HepG2 (cell line): ENCODE data around the gene CADPS2. TPM values are rescaled to one million over a fixed set of nuclear protein-coding genes. Genes with fewer than 3 reads are reported as not detected.

ENCODE experiments used
- CENPX ChIP-seq: sonication (generic); formaldehyde crosslinking; IDR thresholded peaks from 2 replicates; pipeline ENCODE4 v1.9.0; 2021; ENCODE audit warnings: mild to moderate bottlenecking, missing genetic modification reagents, moderate library complexity
- DMTF1 ChIP-seq: sonication (generic); formaldehyde crosslinking; IDR thresholded peaks from 2 replicates; pipeline ENCODE4 v1.4.0; 2020; ENCODE audit warnings: mild to moderate bottlenecking, missing genetic modification reagents
- FOXP1 ChIP-seq, 2 experiments: fragments of 450-650 bp in 1 of 2; IDR thresholded peaks; 2 replicates each; pipeline ENCODE4 v1.6.1; 2017 to 2018; ENCODE audit warnings: antibody characterized with exemption in 1 of 2
- HNF1B ChIP-seq: sonication (generic); formaldehyde crosslinking; IDR thresholded peaks from 2 replicates; pipeline ENCODE4 v1.5.1; 2020; ENCODE audit warnings: mild to moderate bottlenecking, moderate library complexity, missing genetic modification reagents
- HOXA3 ChIP-seq: sonication (generic); formaldehyde crosslinking; IDR thresholded peaks from 2 replicates; pipeline ENCODE4 v1.5.0; 2020; ENCODE audit warnings: missing genetic modification reagents
- KDM2A ChIP-seq: sonication (generic); formaldehyde crosslinking; IDR thresholded peaks from 2 replicates; pipeline ENCODE4 v1.4.0; 2020; ENCODE audit warnings: low read depth, missing genetic modification reagents, borderline replicate concordance
- MATR3 ChIP-seq: sonication (generic); formaldehyde crosslinking; IDR thresholded peaks from 2 replicates; pipeline ENCODE4 v1.4.0; 2020; ENCODE audit warnings: missing genetic modification reagents
- MTF2 ChIP-seq: sonication (generic); formaldehyde crosslinking; IDR thresholded peaks from 2 replicates; pipeline ENCODE4 v1.5.0; 2020; ENCODE audit warnings: missing genetic modification reagents, borderline replicate concordance
- MYPOP ChIP-seq: sonication (generic); formaldehyde crosslinking; IDR thresholded peaks from 2 replicates; pipeline ENCODE4 v1.8.1; 2023; ENCODE audit warnings: mild to moderate bottlenecking, moderate library complexity, missing genetic modification reagents
- NONO ChIP-seq, 2 experiments: fragments of 450-650 bp in 1 of 2; sonication (generic) in 1 of 2; formaldehyde crosslinking in 1 of 2; IDR thresholded peaks in 1 of 2; conservative IDR thresholded peaks in 1 of 2; 2 replicates each; pipeline versions ENCODE4 v1.6.1 to v1.8.0; 2017 to 2022; ENCODE audit warnings: mild to moderate bottlenecking in 1 of 2, missing genetic modification reagents in 1 of 2, moderate library complexity in 1 of 2
- ONECUT2 ChIP-seq: sonication (generic); formaldehyde crosslinking; IDR thresholded peaks from 2 replicates; pipeline ENCODE4 v1.4.0; 2020; ENCODE audit warnings: missing genetic modification reagents
- SMAD3 ChIP-seq: sonication (generic); formaldehyde crosslinking; IDR thresholded peaks from 2 replicates; pipeline ENCODE4 v1.4.0; 2020; ENCODE audit warnings: missing genetic modification reagents
- SOX6 ChIP-seq, 2 experiments: fragments of 450-650 bp in 1 of 2; sonication (generic) in 1 of 2; formaldehyde crosslinking in 1 of 2; IDR thresholded peaks; 2 replicates each; pipeline versions ENCODE4 v1.4.0 to v1.6.1; 2017 to 2020; ENCODE audit warnings: antibody characterized with exemption in 1 of 2, mild to moderate bottlenecking in 1 of 2, missing genetic modification reagents in 1 of 2
- SRF ChIP-seq: IDR thresholded peaks from 2 replicates; pipeline ENCODE4 v1.6.1; 2011; ENCODE audit warnings: mild to moderate bottlenecking, low read depth, low read length, moderate library complexity
- TEAD2 ChIP-seq: sonication (generic); formaldehyde crosslinking; IDR thresholded peaks from 2 replicates; pipeline ENCODE4 v1.9.0; 2021; ENCODE audit warnings: missing genetic modification reagents
- ZFP36L1 ChIP-seq: sonication (generic); formaldehyde crosslinking; IDR thresholded peaks from 2 replicates; pipeline ENCODE4 v1.8.0; 2022; ENCODE audit warnings: mild to moderate bottlenecking, missing genetic modification reagents, moderate library complexity
- ZNF557 ChIP-seq: sonication (generic); formaldehyde crosslinking; IDR thresholded peaks from 2 replicates; pipeline ENCODE4 v1.4.0; 2020; ENCODE audit warnings: missing genetic modification reagents
- ZNF576 ChIP-seq: sonication (generic); formaldehyde crosslinking; IDR thresholded peaks from 2 replicates; pipeline ENCODE4 v1.4.0; 2020; ENCODE audit warnings: mild to moderate bottlenecking, missing genetic modification reagents
- ZNF605 ChIP-seq: sonication (generic); formaldehyde crosslinking; IDR thresholded peaks from 2 replicates; pipeline ENCODE4 v1.8.0; 2022; ENCODE audit warnings: mild to moderate bottlenecking, missing genetic modification reagents
- ZNF790 ChIP-seq: sonication (generic); formaldehyde crosslinking; IDR thresholded peaks from 2 replicates; pipeline ENCODE4 v1.8.0; 2022; ENCODE audit warnings: missing genetic modification reagents, mild to moderate bottlenecking, borderline replicate concordance
- ZNF792 ChIP-seq: IDR thresholded peaks from 2 replicates; pipeline ENCODE4 v1.6.1; 2016
- polyA plus RNA-seq, 8 experiments: library from polyadenylated mRNA; depleted of rRNA in 3 of 8; stranded (reverse) in 7 of 8; unstranded in 1 of 8; fragments of >200 nt; fragmentation: Illumina TruSeq in 4 of 8; extraction: Trizol in 4 of 8; gene quantifications; 2 replicates each; pipeline versions ENCODE4 v1.2.1 to v1.2.3, GENCODE V29; 2011 to 2016; ENCODE audit warnings: low read depth in 4 of 8, missing spikeins in 1 of 8, mixed read lengths in 1 of 8; ENCODE audit not compliant: insufficient read depth in 1 of 8
- total RNA-seq, 5 experiments: library from RNA; depleted of rRNA; stranded (reverse); fragments of >200 nt; fragmentation: Illumina TruSeq; extraction: Trizol; gene quantifications; 2 replicates each; pipeline ENCODE4 v1.2.3, GENCODE V29; 2016; ENCODE audit warnings: low read depth in 1 of 5

Gene CADPS2
- total and polyA plus RNA-seq, 2 of the 13 experiments (the other 11 are each of a cell fraction or from before 2014, with no cell fraction given) = 17.6 to 43.8 TPM

GRCh38 chr7:122316467-122317388 is 569.5 kb downstream of the CADPS2 start (continued):
- TF ChIP-seq ONECUT2 (CRISPR knock-in tag) (no peak), ZFP36L1 (CRISPR knock-in tag) (no peak), SRF (no peak), ZNF576 (no peak), CENPX (CRISPR knock-in tag) (no peak), MYPOP (CRISPR knock-in tag) (0 out of 2 replicates have a peak, but pooled peaks have one; percentile 10), HNF1B (CRISPR knock-in tag) (no peak), DMTF1 (CRISPR knock-in tag) (no peak), HOXA3 (CRISPR knock-in tag) (no peak), ZNF792 (CRISPR knock-in tag) (no peak), SMAD3 (no peak), TEAD2 (no peak), ZNF790 (no peak), KDM2A (CRISPR knock-in tag) (peak; percentile 87), MATR3 (no peak), SOX6 (IDR thresholded peaks at IDR 0.05) (no peak), SOX6 (CRISPR knock-in tag; IDR thresholded peaks at IDR 0.05) (no peak), ZNF605 (CRISPR knock-in tag) (0 out of 2 replicates have a peak, but pooled peaks have one; percentile 18), MTF2 (peak; percentile 39; the same call in 1 of the 2 replicates), FOXP1 (IDR thresholded peaks at IDR 0.05) (no peak), FOXP1 (CRISPR knock-in tag; IDR thresholded peaks at IDR 0.05) (no peak), NONO (IDR thresholded peaks at IDR 0.05) (no peak), NONO (CRISPR knock-in tag; conservative IDR thresholded peaks at IDR 0.05) (no peak), ZNF557 (CRISPR knock-in tag) (no peak)
